GM12872 (cell line): ENCODE data around the gene PPP1R17.
A peak's percentile ranks its signal among the peaks of the same experiment; 100 is the strongest.

ENCODE experiments used
- CTCF ChIP-seq: IDR thresholded peaks from 3 replicates; pipeline ENCODE4 v1.5.1; 2011; ENCODE audit warnings: low read depth, mild to moderate bottlenecking, low read length, moderate library complexity; ENCODE audit not compliant: insufficient read depth

Gene PPP1R17

GRCh38 chr7:31687024-31687748 is at the start of gene PPP1R17:
TSS of gene PPP1R17 (plus strand) at chr7:31687215. CDS start at chr7:31692442, 5,227 bp downstream.
- no peak for TF ChIP-seq CTCF

DNA sequence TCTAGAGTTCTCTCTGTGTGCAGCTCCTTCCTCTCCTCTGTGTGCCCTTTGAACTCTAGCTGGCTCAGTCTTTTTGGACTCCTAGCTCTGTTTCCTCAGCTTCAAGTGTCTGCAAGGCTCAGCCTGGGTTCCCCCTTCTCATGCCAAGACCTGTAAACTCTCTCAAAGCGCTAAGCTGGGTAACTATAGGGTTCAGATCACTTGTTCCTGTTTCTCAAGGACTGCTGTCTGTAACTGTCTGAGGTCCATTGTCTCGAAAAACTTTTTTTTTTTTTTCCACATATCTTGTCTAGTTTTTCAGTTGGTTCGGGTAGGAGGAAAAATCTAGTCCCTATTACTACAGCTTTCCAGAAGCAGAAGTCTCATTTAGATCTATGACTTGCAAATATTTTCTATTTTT is 46.6 kb upstream of the PPP1R17 start:
- no peak for TF ChIP-seq CTCF

GRCh38 chr7:31642681-31643115 is 44.3 kb upstream of the PPP1R17 start:
- TF ChIP-seq CTCF: no peak

GRCh38 chr7:31646942-31647341 is 40.1 kb upstream of the PPP1R17 start:
- TF ChIP-seq CTCF: no peak

DNA sequence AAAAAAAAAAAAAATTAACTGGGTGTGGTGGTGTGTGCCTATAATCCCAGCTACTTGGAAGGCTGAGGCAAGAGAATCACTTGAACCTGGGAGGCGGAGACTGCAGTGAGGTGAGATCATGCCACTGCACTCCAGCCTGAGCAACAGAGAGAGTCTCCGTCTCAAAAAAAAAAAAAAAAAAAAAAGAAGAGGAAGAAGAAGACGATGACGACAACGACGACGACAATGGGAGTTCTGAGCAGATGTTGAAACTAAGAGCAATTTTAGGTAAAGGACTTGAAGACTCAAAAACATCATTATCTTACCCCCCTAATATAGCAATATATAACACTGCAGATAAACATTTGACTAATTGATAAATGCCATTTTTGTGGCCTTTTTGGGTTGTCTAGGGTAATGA is 39.5 kb upstream of the PPP1R17 start:
- no peak for TF ChIP-seq CTCF

DNA sequence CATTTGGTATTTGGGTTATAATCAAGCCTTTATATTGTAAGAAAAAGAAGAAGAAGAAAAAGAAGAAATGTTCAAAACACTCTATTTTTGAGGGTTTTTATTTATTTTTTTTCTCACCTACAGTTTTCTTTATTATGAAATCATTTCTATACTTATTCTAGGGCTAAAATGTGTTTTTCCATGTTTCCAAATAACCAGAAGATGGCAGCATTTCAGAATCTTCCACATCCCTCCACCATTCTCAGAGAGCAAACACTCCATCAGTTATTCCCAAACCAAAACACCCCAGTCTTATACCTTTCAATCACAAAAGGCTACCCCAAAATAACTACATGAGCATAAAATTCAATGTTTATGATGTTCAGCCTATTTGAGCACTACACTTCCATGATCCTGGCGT is 38.7 kb upstream of the PPP1R17 start:
- TF ChIP-seq CTCF: 0 out of 3 replicates have a peak, but pooled peaks have one; percentile 7

GRCh38 chr7:31648880-31649279 is 38.1 kb upstream of the PPP1R17 start:
- TF ChIP-seq CTCF: no peak
